WERI-Rb-1 (cell line): Measurements from ENCODE around the gene KLHL29.

ENCODE experiments used
- DNase-seq: peaks from one replicate; pipeline ENCODE4 v3.0.0-alpha.2; 2020
- H3K27ac ChIP-seq: fragments of 250-450 bp; sonication (Bioruptor Pico); 2 replicates; pipeline ENCODE4 v1.5.1; 2020; ENCODE audit warnings: mild to moderate bottlenecking, moderate library complexity
- H3K27me3 ChIP-seq: fragments of 250-450 bp; sonication (Bioruptor Pico); 2 replicates; pipeline ENCODE4 v1.5.1; 2021; ENCODE audit warnings: mild to moderate bottlenecking, low read depth, moderate library complexity; ENCODE audit not compliant: insufficient read depth, severe bottlenecking
- H3K36me3 ChIP-seq: fragments of 250-450 bp; sonication (Bioruptor Pico); 2 replicates; pipeline ENCODE4 v1.5.1; 2020; ENCODE audit warnings: mild to moderate bottlenecking, moderate library complexity
- H3K4me3 ChIP-seq: 2 replicates; pipeline ENCODE4 v1.5.1; 2011; ENCODE audit warnings: low read depth, mild to moderate bottlenecking, control low read depth, low read length
- H3K9me3 ChIP-seq: fragments of 250-450 bp; sonication (Bioruptor Pico); 2 replicates; pipeline ENCODE4 v1.5.1; 2021; ENCODE audit warnings: mild to moderate bottlenecking, moderate library complexity; ENCODE audit not compliant: severe bottlenecking
- CTCF ChIP-seq: IDR thresholded peaks from 2 replicates; pipeline ENCODE4 v1.5.1; 2011; ENCODE audit warnings: low read depth, mild to moderate bottlenecking, control low read depth, inconsistent platforms, low read length

Gene KLHL29

GRCh38 chr2:23595601-23596251 lies 210.7 kb downstream of the KLHL29 start:
- H3K4me3 ChIP-seq = no peak overlapping the region
- no peak for DNase-seq
- peak; percentile 52 for TF ChIP-seq CTCF
- no peaks in the 10 kb centered on the region for H3K27me3 ChIP-seq
- H3K27ac ChIP-seq = no peak overlapping the region
- H3K9me3 ChIP-seq = no peaks in the 10 kb centered on the region
- H3K36me3 ChIP-seq = no peaks in the 10 kb centered on the region; the same call in 1 of the 2 replicates

GRCh38 chr2:23596316-23596885 lies 211.4 kb downstream of the KLHL29 start:
- no peak overlapping the region for H3K4me3 ChIP-seq
- H3K27ac ChIP-seq = no peak overlapping the region
- no peaks in the 10 kb centered on the region for H3K9me3 ChIP-seq
- DNase-seq = no peak
- no peak for TF ChIP-seq CTCF
- H3K27me3 ChIP-seq = no peaks in the 10 kb centered on the region
- H3K36me3 ChIP-seq = no peaks in the 10 kb centered on the region; the same call in 1 of the 2 replicates

GRCh38 chr2:23597687-23598086 lies 212.7 kb downstream of the KLHL29 start:
- no peaks in the 10 kb centered on the region for H3K27me3 ChIP-seq
- no peaks in the 10 kb centered on the region for H3K9me3 ChIP-seq
- DNase-seq = no peak
- TF ChIP-seq CTCF = no peak
- H3K27ac ChIP-seq = no peak overlapping the region
- H3K36me3 ChIP-seq = no peaks in the 10 kb centered on the region; the same call in 1 of the 2 replicates
- H3K4me3 ChIP-seq = no peak overlapping the region

GRCh38 chr2:23599006-23599405 lies 214.0 kb downstream of the KLHL29 start:
- no peaks in the 10 kb centered on the region; the same call in 1 of the 2 replicates for H3K36me3 ChIP-seq
- no peak overlapping the region for H3K27ac ChIP-seq
- H3K27me3 ChIP-seq = no peaks in the 10 kb centered on the region
- no peak for TF ChIP-seq CTCF
- H3K4me3 ChIP-seq = no peak overlapping the region
- DNase-seq = no peak
- H3K9me3 ChIP-seq = no peaks in the 10 kb centered on the region

- no peaks in the 10 kb centered on the region for H3K27me3 ChIP-seq
- DNase-seq = no peak
- no peak overlapping the region for H3K27ac ChIP-seq
- TF ChIP-seq CTCF = no peak
- no peaks in the 10 kb centered on the region; the same call in 1 of the 2 replicates for H3K36me3 ChIP-seq
- no peak overlapping the region for H3K4me3 ChIP-seq
- H3K9me3 ChIP-seq = no peaks in the 10 kb centered on the region
Observed at GRCh38 chr2:23599667-23600066, 214.7 kb downstream of the KLHL29 start.
